ENCODE measurements around the gene TTC27. TPM values are rescaled to one million over a fixed set of nuclear protein-coding genes. Genes with fewer than 3 reads are reported as not detected.

Gene TTC27
- total RNA-seq, 2 experiments from 2014 or later: 25.3 to 27.7 TPM

DNA sequence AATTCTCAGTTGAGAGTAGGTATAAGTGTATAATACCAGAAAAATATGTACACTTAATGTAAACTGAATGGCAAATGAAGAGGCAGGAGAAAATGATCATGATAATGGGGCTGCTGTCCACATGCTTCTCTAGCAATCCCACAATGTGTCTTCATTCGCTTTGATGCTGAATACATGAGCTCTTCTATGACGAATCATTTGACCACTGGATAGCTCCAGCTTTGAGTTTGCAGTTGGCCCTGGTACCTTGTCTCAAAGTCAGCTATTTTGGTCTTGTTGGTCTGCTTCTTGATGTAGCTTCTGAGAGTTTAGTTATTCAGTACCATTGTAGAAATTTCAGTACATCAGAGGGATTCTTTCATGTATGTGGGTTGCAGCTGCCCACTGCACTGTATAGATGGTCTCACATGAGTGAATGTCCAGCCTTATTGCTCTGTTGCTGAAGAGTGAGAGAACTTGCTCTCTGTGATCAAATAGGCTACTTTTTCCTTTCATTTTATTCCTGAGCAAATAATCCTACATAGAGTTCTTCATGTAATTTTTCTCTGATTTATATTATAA is 105.1 kb downstream of the TTC27 start:
- no peaks in the 10 kb centered on the region for H4K20me1 ChIP-seq (ENCODE audit: insufficient read depth, low read length)
- POLR2A ChIA-PET: interaction anchor here (0.6 to 1.3 kb wide), 4 partner anchors 10 to 318 kb away, joined by 3 to 6 read pairs (median 4); no protein-coding TSS in a partner anchor
- no peak for DNase-seq (ENCODE audit: low spot score)
- H3K27ac ChIP-seq (ENCODE audit: low read depth, low read length, poor library complexity, severe bottlenecking): no peak overlapping the region
- H3K9me3 ChIP-seq (ENCODE audit: low read length): no peaks in the 10 kb centered on the region
- H3K79me2 ChIP-seq (ENCODE audit: insufficient read depth, low read depth, low read length): no peaks in the 10 kb centered on the region
- H3K36me3 ChIP-seq (ENCODE audit: insufficient read depth, low read length): peaks cover 16% of the 10 kb centered on the region
- no peaks in the 10 kb centered on the region for H3K4me1 ChIP-seq (ENCODE audit: insufficient read depth, low read length, poor library complexity, severe bottlenecking)
- intact Hi-C loops (cut with micrococcal nuclease; ENCODE audit: unreplicated experiment): no loop called here
- H3K4me2 ChIP-seq (ENCODE audit: low read length): no peak overlapping the region
- H3K4me3 ChIP-seq (ENCODE audit: low read depth, low read length, poor library complexity, severe bottlenecking): no peak overlapping the region
- H3K9me2 ChIP-seq (ENCODE audit: insufficient read depth, low read length): no peaks in the 10 kb centered on the region
- no peak overlapping the region for H2AFZ ChIP-seq (ENCODE audit: low read length)
- CTCF ChIA-PET (ENCODE audit: unreplicated experiment): no interaction called here
- no TSS peak for BruUV-seq (replicated peaks)
- TF ChIP-seq, protein P1, sequence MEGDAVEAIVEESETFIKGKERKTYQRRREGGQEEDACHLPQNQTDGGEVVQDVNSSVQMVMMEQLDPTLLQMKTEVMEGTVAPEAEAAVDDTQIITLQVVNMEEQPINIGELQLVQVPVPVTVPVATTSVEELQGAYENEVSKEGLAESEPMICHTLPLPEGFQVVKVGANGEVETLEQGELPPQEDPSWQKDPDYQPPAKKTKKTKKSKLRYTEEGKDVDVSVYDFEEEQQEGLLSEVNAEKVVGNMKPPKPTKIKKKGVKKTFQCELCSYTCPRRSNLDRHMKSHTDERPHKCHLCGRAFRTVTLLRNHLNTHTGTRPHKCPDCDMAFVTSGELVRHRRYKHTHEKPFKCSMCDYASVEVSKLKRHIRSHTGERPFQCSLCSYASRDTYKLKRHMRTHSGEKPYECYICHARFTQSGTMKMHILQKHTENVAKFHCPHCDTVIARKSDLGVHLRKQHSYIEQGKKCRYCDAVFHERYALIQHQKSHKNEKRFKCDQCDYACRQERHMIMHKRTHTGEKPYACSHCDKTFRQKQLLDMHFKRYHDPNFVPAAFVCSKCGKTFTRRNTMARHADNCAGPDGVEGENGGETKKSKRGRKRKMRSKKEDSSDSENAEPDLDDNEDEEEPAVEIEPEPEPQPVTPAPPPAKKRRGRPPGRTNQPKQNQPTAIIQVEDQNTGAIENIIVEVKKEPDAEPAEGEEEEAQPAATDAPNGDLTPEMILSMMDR (conservative IDR thresholded peaks at IDR 0.05; ENCODE audit: low read length): no peak
- TF ChIP-seq EZH2phosphoT487 (IDR thresholded peaks at IDR 0.05; ENCODE audit: borderline replicate concordance, low read depth, low read length): no peak

DNA sequence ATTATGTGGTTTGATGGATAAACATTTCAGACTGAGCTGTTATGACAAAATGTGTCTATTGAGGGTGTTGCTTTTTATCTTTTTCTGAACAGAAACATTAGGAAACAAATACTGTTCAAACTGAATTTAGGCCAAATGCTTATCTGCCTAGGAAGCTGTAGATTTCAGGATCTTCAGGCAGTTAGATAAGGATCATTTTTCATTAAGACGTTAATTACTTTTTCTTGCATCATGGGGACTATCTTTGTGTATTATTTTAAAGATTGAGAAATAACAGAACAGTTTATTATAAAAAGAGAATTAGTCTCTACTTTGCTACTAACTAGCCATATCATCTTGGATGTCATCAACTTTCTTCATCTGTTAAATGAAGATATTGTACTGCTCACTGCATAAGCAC is 107.5 kb downstream of the TTC27 start:
- Histone ChIP-seq H3K36me3 (ENCODE audit: insufficient read depth, low read length) (peaks cover 16% of the 10 kb centered on the region), H3K9me3 (ENCODE audit: low read length) (no peaks in the 10 kb centered on the region), H3K4me3 (ENCODE audit: low read depth, low read length, poor library complexity, severe bottlenecking) (no peak overlapping the region), H3K4me2 (ENCODE audit: low read length) (no peak overlapping the region), H3K9me2 (ENCODE audit: insufficient read depth, low read length) (no peaks in the 10 kb centered on the region), H4K20me1 (ENCODE audit: insufficient read depth, low read length) (no peaks in the 10 kb centered on the region), H3K4me1 (ENCODE audit: insufficient read depth, low read length, poor library complexity, severe bottlenecking) (no peaks in the 10 kb centered on the region), H3K27ac (ENCODE audit: low read depth, low read length, poor library complexity, severe bottlenecking) (no peak overlapping the region), H2AFZ (ENCODE audit: low read length) (no peak overlapping the region), H3K79me2 (ENCODE audit: insufficient read depth, low read depth, low read length) (no peaks in the 10 kb centered on the region)
- ChIA-PET CTCF (ENCODE audit: unreplicated experiment) (interaction anchor here (0.7 kb wide), 1 partner anchor 38 kb away, joined by 4 read pairs; no protein-coding TSS in a partner anchor), POLR2A (interaction anchor here (0.5 to 1.8 kb wide), 9 partner anchors 10 to 1022 kb away, joined by 3 to 8 read pairs (median 4); no protein-coding TSS in a partner anchor)
- intact Hi-C loops (cut with micrococcal nuclease; ENCODE audit: unreplicated experiment): no loop called here
- no peak for DNase-seq (ENCODE audit: low spot score)
- TF ChIP-seq EZH2phosphoT487 (IDR thresholded peaks at IDR 0.05; ENCODE audit: borderline replicate concordance, low read depth, low read length): no peak
- BruUV-seq (replicated peaks): TSS peak; percentile 29

DNA sequence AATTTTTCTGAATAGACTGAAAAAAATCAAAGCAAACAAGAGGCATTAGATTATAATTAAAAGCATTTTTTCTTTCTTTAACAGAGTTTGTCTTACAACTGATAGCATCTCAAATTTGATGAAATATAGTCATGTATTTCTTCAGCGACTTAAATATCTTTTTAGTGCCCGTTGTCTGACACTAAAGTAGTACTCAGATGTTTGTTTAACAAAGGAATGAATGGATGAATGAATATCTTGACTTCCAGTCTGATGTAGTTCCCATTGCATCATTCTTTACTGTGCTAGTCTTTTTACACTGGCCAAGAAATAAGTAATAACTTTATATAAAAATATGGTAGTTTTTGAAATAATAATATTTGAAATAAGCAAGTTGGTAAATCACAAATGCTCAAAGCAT is 111.1 kb downstream of the TTC27 start:
- no TSS peak for BruUV-seq (replicated peaks)
- ChIA-PET CTCF (ENCODE audit: unreplicated experiment) (no interaction called here), POLR2A (no interaction called here)
- Histone ChIP-seq H3K4me1 (ENCODE audit: insufficient read depth, low read length, poor library complexity, severe bottlenecking) (no peaks in the 10 kb centered on the region), H4K20me1 (ENCODE audit: insufficient read depth, low read length) (no peaks in the 10 kb centered on the region), H2AFZ (ENCODE audit: low read length) (no peak overlapping the region), H3K36me3 (ENCODE audit: insufficient read depth, low read length) (peaks cover 20% of the 10 kb centered on the region), H3K4me3 (ENCODE audit: low read depth, low read length, poor library complexity, severe bottlenecking) (no peak overlapping the region), H3K9me2 (ENCODE audit: insufficient read depth, low read length) (no peaks in the 10 kb centered on the region), H3K27ac (ENCODE audit: low read depth, low read length, poor library complexity, severe bottlenecking) (no peak overlapping the region), H3K79me2 (ENCODE audit: insufficient read depth, low read depth, low read length) (no peaks in the 10 kb centered on the region), H3K4me2 (ENCODE audit: low read length) (no peak overlapping the region), H3K9me3 (ENCODE audit: low read length) (no peaks in the 10 kb centered on the region)
- DNase-seq (ENCODE audit: low spot score): no peak
- intact Hi-C loops (cut with micrococcal nuclease; ENCODE audit: unreplicated experiment): no loop called here
- TF ChIP-seq, protein P1 (conservative IDR thresholded peaks at IDR 0.05; ENCODE audit: low read length): no peak
- TF ChIP-seq EZH2phosphoT487 (IDR thresholded peaks at IDR 0.05; ENCODE audit: borderline replicate concordance, low read depth, low read length): no peak

All from OCI-LY7 (cell line).